Stimulated activated CD4-positive, alpha-beta T cell treated with anti-CD3 and anti-CD28 coated beads, Interleukin-1b, Interleukin-23, amount 100 ng/mL, for 4 hours (primary cell): ENCODE data around the gene PROCA1.
"Not testable (repeated sequence)": the region's sequence is repeated elsewhere in the genome, so short reads cannot be mapped to it uniquely, and the experiment has no call there.

Source experiments
- DNase-seq, 2 donors: peaks; one replicate each; pipeline ENCODE4 v3.0.0-alpha.2; 2020; ENCODE audit warnings: low read depth in 2 of 2

Gene PROCA1

DNA sequence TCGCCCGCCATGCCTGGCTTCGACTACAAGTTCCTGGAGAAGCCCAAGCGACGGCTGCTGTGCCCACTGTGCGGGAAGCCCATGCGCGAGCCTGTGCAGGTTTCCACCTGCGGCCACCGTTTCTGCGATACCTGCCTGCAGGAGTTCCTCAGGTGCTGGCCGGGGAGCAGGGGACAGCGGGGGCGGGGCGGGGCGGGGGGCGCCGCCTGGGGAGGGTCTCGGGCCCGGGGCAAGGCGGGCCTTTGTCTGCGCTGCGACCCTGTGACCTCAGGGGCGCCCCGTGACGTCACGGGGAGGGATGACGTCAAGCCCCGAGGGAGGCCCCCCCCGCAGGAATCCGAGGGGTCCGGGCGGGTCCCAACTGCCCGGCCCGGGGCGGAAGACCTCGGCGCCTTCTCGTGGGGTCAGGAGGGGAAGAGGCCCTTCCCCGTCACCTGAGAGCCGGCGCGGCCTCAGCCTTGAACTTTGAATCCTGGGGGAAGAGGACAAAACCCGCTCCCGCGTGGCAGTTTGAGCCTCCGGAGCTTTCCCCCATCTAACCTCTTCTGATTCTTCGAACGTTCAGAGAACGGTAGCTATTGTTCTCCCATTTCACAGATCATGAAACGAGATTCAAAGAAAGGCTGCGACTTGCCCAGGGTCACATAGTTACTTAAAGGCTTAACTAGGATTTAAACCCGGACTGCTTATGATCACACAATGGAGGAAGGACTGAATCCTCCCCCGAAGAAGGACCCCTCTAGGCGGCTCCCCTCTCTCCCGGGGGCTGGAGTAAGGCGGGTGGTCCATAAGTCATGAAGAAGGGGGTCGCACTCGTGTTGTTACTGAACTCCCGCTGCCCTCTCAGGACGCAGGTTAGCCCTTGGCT lies 32.6 kb upstream of the PROCA1 start:
- DNase-seq: peak; percentile 66 to 78

DNA sequence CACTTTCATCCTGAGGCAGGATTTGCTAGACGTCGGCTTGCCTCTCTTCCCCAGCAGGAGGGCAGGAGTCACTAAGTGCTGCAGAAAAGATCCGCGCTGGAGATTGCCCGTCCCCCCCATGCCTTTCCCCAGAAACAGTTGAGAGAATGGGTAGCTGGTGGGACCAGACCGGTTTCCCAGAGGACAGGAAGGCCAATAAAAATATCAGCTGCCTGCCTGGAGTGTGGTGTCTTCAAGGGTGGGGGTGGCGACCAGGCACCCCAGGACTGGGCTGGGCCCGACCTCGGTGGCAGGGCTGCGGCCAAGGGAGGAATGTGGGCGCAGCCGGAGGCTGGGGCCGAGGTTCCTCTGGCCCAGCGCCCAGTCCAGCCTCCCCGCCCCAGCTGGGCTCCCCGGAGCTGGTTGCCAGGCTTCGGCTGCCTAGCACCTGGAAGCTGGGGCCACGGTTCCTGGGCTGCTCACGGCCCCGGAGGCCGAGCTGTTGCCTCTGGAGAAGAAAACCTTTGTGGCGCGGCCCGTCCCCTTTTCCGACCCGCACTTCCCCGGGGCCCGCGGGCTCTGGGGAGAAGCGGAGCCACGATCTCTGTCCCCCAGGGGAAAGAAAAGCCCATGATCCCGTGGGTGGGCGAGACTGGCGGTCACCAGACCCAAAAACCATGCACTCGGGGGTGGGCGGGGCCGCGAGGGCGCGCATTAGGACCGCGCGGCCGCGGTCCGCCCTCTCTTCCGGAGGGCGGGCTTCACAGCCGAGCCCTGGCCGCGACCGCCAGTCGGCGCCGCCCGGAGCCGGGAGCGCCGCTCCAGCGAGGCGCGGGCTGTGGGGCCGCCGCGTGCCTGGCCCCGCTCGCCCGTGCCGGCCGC lies 31.8 kb upstream of the PROCA1 start, which contains the start of gene TRAF4:
TRAF4 (plus strand) TSS at position 769 of the 861 bp plus-strand sequence. CDS start 102 bp downstream, outside the sequence.
- DNase-seq: peak; percentile 70 to 85

DNA sequence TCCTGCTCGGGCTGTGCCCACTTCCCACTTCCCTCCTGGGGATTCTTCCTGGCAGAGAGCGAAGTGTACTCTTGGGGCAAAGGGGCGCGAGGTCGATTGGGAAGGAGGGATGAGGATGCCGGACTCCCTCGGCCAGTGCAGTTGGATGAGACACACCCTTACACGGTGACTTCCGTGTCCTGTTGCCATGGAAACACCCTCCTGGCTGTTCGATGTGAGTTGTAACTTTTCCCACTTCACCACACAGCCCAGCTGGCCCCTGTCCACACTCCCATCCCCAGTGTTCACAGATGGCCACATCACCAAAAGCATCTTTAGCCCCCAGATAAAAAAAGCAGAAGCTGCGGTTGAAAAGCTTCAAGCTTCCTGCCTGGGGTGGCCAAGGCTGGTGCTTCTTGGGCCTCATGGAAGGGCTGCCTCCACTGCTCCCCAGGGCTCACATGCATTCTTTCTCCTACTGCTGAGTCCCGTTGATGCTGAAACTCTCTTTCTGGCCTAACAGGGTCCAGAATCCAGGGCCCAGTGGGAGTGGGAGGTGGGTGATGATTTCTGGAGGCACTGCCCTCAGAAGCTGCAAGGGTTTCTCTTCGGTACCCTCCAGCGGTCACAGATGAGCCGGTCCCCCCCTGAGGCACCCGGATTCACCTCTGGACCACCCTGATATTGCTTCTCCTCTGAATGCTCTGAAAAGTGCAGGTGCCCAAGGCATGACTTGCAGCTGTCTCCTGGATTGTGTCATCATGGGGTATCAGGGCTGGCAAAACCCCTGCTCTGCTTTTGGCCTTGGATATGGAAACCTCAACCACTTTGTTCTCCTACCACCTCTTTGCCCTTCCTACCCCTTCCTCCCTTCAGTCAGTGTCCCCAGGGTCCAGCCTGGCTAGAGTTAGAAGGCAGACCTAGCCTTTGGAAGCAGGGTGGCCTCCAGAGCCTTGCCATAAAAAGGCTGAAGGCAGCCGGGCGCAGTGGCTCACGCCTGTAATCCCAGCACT lies 30.0 kb upstream of the PROCA1 start:
- DNase-seq: no peak

DNA sequence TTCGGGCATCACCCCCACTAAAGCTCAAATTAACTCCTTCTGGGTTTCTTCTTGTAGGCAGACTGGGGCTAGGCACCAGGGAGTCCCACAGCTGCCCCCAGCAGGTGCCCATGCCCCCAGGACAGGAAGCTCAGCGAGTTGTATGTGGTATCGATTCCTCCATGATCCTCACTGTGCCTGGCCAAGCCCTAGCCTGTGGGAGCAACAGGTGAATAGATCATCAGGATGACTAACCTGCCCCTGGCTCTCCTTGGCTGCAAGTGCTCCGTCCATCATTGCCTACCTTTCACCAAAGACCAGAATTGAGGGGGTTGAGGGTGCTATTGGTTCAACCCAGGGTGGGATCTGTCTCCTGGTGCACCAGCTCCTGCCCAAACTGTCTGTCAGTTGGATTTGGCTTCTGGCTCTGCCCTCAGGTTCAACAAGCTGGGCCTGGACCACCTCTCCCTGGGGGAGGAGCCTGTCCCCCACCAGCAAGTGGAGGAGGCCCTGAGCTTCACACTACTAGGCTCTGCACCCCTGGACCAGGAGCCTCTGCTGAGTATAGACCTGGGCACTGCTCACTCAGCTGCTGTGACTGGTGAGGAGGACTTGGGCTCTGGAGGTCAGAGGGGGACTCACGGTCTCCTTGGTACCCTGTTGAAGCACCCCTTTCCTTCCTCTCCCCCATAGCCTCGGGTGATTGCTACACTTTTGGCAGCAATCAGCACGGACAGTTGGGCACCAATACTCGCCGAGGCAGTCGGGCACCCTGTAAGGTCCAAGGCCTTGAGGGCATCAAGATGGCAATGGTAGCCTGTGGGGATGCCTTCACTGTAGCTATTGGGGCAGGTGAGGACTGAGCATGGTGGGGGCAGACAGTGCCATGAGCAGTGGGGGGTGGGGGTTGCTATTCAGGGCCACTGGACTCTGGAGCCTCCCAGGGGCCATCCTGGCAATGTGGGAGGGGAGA lies 29.0 kb upstream of the PROCA1 start:
- DNase-seq: no peak

DNA sequence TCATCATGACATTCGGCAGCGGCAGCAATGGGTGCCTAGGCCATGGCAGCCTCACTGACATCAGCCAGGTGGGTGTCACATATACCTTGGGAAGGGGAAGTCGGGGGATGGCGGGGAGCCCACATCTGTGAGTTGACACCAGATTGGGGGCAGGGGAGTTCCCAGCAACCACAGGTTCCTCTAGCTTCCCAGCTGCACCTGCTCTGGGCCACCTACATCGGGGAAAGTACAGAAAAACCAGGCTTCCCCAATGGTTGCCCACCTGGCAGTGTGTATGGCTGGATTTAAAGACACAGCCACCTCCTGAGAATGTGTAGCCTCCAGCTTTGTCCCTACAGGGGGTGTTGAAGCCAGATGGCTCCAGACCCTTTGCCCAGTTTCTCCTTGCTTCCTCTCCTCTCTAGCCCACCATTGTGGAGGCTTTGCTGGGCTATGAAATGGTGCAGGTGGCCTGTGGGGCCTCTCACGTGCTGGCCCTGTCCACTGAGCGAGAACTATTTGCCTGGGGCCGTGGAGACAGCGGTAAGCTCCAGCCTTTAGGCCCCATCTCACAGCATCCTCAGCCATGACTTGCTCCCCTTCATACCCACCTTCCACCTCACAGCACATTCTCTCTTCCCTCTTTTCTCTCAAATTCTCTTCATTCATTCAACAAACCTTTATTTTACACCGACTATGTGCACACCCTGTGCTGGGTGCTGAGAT lies 27.1 kb upstream of the PROCA1 start:
- peak; percentile 61 for DNase-seq

DNA sequence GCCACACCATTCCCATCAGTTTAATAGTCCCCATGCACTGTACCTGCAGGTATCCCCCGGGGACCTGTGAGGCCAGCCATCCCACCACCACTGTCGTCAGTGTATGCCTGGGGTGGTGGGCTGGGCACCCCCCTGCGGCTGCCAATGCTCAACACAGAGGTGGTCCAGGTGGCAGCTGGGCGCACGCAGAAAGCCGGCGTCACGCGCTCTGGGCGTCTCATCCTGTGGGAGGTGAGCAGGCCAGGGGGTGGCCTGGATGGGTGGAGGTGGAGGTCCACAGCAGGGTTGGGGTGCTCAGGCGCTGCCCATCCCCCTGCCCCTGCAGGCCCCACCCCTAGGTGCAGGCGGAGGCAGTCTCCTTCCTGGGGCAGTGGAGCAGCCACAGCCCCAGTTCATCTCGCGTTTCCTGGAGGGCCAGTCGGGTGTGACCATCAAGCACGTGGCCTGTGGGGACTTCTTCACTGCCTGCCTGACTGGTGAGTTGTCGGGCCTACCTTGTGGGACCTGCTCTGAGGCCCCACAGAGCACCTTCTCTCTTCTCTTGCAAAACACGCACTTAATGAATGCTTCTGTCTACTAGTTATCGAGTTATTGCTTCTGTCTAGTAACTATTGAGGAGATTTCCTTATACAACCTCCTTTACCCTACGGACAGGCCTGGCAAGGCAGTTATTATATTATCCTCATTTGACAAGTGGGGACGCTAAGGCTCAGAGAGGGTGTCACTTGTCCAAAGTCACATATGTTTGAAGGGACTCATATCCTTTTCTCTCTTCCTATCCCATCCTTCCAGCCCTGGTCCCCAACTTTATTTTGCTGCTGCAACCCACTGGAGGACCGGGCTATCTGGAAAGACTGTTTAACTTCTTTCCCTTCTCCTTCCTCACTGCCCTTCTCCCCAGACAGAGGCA lies 26.3 kb upstream of the PROCA1 start:
- DNase-seq: no peak

DNA sequence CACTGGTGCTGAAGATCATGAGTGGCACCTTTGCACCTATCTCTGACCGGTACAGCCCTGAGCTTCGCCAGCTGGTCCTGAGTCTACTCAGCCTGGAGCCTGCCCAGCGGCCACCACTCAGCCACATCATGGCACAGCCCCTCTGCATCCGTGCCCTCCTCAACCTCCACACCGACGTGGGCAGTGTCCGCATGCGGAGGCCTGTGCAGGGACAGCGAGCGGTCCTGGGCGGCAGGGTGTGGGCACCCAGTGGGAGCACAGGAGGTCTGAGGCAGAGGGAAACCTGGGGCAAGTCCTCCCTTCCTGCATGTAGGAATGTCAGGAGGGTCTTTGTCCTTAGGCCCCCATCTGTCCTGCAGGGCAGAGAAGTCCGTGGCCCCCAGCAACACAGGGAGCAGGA lies 25.6 kb upstream of the PROCA1 start:
- no peak for DNase-seq

DNA sequence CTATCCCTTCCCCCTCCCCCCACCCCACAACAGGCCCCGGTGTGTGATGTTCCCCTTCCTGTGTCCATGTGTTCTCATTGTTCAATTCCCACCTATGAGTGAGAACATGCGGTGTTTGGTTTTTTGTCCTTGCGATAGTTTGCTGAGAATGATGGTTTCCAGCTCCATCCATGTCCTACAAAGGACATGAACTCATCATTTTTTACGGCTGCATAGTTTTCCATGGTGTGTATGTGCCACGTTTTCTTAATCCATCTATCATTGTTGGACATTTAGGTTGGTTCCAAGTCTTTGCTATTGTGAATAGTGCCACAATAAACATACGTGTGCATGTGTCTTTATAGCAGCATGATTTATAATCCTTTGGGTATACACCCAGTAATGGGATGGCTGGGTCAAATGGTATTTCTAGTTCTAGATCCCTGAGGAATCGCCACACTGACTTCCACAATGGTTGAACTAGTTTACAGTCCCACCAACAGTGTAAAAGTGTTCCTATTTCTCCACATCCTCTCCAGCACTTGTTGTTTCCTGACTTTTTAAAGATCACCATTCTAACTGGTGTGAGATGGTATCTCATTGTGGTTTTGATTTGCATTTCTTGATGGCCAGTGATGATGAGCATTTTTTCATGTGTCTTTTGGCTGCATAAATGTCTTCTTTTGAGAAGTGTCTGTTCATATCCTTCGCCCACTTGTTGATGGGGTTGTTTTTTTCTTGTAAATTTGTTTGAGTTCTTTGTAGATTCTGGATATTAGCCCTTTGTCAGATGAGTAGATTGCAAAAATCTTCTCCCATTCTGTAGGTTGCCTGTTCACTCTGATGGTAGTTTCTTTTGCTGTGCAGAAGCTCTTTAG lies 24.5 kb upstream of the PROCA1 start:
- DNase-seq: not testable (repeated sequence)

DNA sequence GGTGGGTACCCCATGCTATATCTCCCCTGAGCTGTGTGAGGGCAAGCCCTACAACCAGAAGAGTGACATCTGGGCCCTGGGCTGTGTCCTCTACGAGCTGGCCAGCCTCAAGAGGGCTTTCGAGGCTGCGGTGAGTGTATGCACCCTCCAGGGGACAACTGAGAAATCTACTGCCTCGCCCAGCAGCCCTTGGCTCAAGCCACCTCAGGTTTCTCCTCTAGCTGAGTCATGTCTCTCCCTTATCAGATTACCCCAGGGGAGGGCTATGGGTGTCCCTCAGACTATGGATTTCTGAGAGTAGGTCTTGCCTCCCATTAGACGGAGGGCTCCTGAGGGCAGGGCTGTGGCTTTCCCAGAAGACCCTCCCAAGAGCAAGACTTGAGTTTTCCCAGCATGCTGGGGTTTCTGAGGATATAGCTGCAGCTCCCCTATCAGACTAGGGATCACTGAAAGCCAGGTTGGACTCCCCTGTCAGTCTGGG lies 23.6 kb upstream of the PROCA1 start:
- DNase-seq: no peak

DNA sequence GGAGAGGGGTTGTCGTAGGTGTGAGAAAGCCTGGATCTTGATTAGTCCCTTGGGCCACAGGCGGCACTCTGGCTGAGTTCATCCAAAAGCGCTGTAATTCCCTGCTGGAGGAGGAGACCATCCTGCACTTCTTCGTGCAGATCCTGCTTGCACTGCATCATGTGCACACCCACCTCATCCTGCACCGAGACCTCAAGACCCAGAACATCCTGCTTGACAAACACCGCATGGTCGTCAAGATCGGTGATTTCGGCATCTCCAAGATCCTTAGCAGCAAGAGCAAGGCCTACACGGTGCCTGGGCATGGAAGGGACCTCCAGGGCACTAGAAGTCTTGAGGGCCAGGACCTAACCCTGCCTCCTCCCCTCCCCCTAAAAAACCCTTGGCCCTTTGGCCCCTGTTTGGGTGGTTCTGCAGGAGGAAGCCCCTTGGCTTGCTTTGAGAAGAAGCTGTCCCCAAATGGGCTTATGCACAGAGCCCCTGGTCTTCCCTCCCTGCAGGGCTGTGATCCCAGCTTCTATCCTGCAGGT lies 23.1 kb upstream of the PROCA1 start:
- no peak for DNase-seq

DNA sequence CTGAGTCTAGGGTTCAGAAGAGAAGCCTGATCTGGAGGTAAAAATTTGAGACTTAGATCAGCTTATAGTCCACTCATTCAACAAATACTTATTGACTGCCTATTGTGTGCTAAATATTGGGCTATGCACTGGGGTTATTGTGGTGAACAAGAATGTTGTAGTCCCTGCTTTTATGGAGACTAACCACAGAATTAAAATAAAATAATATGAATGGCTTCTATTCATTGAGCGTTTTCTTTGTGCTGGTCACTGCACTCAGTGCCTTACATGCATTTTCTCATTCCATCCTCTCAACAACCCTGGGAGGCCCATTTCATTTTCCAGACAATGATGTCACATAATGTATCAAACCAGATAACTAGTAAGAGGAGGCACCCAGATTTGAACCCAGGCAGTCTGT lies 21.7 kb upstream of the PROCA1 start:
- DNase-seq: no peak

DNA sequence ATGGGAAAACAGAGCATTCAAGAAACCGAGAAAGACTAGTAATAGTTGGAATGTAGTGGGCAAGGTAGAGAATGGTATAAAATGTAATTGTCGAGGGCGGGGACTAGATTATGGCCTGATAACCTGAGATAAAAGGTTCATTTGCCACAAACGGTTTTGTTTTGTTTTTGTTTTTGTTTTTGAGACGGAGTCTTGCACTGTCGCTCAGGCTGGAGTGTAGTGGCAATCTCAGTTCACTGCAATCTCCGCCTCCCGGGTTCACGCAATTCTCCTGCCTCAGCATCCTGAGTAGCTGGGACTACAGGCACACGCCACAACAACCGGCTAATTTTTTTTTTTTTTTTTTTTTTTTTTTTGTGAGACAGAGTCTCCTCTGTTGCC lies 18.3 kb upstream of the PROCA1 start:
- DNase-seq: no peak

DNA sequence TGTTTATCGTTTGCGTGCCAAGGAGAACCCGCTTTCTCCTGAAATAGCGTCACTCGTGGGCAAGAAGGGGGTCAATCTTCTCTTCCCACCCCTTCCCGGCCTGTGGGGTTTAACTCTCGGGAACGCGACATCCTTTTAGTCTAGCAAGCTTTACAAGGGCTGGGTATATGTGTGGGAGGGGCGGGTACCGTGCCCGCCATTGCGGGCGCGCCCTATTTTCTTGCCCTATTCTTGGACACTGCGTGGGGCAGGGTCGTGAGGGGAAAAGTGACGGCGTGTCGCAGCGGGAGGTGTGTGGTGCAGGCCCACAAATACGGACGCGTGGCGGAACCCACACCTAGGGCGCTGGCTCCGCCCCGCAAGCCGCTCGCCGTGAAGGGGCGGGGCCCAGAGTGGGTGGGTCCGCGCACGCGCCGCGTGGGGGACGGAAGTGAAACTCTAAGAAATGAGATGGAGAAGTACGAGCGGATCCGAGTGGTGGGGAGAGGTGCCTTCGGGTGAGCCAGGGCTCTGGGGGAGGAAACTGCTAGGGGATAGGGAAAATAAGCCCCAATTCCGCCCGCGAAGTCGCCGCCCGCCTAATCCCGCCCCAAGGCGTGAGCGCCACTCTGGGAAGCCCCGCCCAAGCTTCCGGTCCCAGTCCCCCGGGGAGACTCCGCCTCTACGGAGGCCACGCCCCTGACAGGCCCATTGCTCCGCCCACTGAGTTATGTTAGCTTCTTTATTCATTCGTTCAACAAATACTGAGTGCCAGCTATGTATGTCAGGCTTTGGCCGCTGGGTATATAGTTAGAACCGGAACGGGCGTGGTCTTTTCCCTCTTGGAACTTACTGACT lies 16.9 kb upstream of the PROCA1 start, which contains the start of gene NEK8:
NEK8 (plus strand) TSS at position 425 of the 837 bp plus-strand sequence; CDS start at position 451, 26 bp downstream.
- peak; percentile 97 to 98 for DNase-seq

DNA sequence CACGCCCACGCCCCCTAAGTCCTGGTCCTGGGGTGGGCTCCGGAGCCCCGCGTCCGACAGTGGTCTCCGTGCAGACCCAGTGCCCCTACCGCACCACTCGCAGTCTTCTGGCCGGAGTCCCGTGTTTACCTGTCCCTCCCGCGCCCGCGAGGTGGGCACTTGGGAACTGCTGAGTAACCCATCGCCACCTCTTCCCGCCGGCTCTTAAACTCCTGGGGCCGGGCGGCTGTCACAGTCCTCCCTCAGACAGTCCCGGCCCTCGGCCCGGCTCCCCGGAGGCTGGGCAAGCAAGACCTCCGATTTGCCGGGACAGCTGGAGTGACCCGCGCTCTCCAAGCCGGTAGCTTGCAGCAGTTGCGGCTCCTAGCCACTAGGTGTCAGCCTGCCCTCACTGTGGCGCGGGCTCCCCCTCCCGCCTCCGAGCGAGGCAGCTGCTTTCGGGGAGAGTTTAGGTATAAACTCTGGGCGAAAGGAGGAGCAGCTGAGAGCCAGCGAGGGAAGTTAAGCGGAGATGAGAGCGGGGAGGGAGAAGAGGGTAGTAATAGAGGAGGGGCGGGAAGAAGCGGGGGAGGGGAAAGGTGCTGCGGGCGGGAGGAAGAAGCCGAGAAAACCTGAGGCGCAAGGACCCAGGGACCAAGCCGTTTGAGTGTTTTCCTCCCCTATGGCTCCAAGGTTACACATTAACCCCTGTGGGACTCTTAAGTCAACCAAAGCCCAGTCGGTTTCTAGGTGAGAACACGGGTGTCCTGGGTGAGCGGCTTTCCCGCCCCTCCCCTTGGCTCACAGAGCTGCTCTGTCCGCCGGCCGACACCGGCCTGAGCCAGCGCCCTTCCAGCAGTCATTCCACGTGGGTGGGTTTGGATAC lies 15.2 kb upstream of the PROCA1 start:
- DNase-seq: peak; percentile 88 to 89

DNA sequence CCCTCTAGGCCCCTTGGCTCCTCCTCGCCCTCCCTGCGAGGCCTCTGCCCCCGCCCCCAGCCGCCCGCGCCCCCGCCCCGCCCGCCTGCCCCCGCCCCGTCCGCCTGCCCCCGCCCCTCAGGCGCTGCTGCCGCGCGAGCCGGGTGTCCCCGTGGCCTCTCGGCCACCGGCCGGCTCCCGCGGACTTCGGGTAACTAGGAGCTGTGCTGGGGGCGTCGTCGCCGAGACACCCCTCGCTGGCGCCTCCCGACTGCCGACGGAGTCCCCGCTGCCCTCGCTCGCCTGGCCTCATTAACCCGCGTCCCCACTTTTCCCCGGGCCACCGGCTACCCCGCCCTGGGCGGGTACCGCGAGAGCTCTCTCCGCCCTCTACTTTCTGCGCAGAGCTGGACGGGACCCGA lies 14.5 kb upstream of the PROCA1 start, which contains the start of gene TLCD1:
TLCD1 (minus strand) TSS at position 8 of the 401 bp plus-strand sequence. CDS start 136 bp downstream, outside the sequence.
- DNase-seq: peak; percentile 47 to 71
